ENCODE results near the gene TMPRSS9.

The TMPRSS9 gene

GRCh38 chr19:2371656-2372055 is 11.6 kb downstream of the TMPRSS9 start:
- H3K79me2 ChIP-seq (ENCODE audit: insufficient read depth, low read length): no peaks in the 10 kb centered on the region
- H4K20me1 ChIP-seq (ENCODE audit: insufficient read depth, low read length, poor library complexity, severe bottlenecking): no peaks in the 10 kb centered on the region
- no peaks in the 10 kb centered on the region for H3K4me1 ChIP-seq (ENCODE audit: insufficient read depth, low read length, poor library complexity, severe bottlenecking)
- H3K9ac ChIP-seq (ENCODE audit: low read depth, low read length, poor library complexity, severe bottlenecking): no peak overlapping the region
- TF ChIP-seq, protein P1, sequence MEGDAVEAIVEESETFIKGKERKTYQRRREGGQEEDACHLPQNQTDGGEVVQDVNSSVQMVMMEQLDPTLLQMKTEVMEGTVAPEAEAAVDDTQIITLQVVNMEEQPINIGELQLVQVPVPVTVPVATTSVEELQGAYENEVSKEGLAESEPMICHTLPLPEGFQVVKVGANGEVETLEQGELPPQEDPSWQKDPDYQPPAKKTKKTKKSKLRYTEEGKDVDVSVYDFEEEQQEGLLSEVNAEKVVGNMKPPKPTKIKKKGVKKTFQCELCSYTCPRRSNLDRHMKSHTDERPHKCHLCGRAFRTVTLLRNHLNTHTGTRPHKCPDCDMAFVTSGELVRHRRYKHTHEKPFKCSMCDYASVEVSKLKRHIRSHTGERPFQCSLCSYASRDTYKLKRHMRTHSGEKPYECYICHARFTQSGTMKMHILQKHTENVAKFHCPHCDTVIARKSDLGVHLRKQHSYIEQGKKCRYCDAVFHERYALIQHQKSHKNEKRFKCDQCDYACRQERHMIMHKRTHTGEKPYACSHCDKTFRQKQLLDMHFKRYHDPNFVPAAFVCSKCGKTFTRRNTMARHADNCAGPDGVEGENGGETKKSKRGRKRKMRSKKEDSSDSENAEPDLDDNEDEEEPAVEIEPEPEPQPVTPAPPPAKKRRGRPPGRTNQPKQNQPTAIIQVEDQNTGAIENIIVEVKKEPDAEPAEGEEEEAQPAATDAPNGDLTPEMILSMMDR (conservative IDR thresholded peaks at IDR 0.05; ENCODE audit: low read length): no peak
- no peak for TF ChIP-seq EZH2phosphoT487 (IDR thresholded peaks at IDR 0.05; ENCODE audit: borderline replicate concordance)
- H3K4me3 ChIP-seq (ENCODE audit: low read length, poor library complexity, severe bottlenecking): no peak overlapping the region
- no peaks in the 10 kb centered on the region for H3F3A ChIP-seq (ENCODE audit: low read depth)
- no peaks in the 10 kb centered on the region for H3K36me3 ChIP-seq (ENCODE audit: insufficient read depth, low read length)
- H2AFZ ChIP-seq (ENCODE audit: low read length): no peak overlapping the region
- no peaks in the 10 kb centered on the region for H3K27me3 ChIP-seq (ENCODE audit: insufficient read depth, low read length, poor library complexity, severe bottlenecking)
- H3K9me3 ChIP-seq (ENCODE audit: insufficient read depth, low read depth, low read length): peaks cover 3% of the 10 kb centered on the region; the same call in 1 of the 2 replicates
- no peak overlapping the region for H3K4me2 ChIP-seq (ENCODE audit: low read depth, low read length, poor library complexity, severe bottlenecking)
- H3K9me2 ChIP-seq (replicated peaks; ENCODE audit: low read depth, low read length): no peaks in the 10 kb centered on the region

DNA sequence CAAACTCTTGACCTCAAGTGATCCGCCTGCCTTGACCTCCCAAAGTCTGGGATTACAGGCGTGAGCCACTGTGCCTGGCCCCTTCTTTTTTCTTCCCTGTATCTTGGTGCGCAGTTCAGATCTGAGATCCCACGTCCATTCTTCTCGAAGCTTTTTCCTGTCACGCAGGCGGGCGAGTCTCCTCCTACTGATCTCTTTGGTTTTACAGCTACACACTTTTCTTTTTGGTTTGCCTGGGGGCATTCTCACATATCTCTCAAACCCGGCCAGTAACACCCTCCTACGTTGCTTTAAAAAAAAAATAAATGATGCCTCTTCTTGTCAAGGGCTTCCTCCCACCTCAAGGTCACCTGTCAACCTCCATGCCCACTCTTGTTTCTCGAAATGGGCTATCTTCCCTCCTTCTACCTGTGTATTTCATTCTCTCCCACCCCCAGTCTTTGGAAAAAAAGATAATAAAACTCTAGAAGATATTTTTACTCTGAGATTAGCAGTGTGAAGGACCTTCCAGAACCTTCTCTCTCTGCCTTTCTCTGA is 12.1 kb downstream of the TMPRSS9 start:
- Histone ChIP-seq H4K20me1 (ENCODE audit: insufficient read depth, low read length, poor library complexity, severe bottlenecking) (no peaks in the 10 kb centered on the region), H3K36me3 (ENCODE audit: insufficient read depth, low read length) (no peaks in the 10 kb centered on the region), H3K4me2 (ENCODE audit: low read depth, low read length, poor library complexity, severe bottlenecking) (no peak overlapping the region), H3K9me3 (ENCODE audit: insufficient read depth, low read depth, low read length) (peaks cover 3% of the 10 kb centered on the region; the same call in 1 of the 2 replicates), H3K9me2 (replicated peaks; ENCODE audit: low read depth, low read length) (no peaks in the 10 kb centered on the region), H3K4me3 (ENCODE audit: low read length, poor library complexity, severe bottlenecking) (no peak overlapping the region), H3K27me3 (ENCODE audit: insufficient read depth, low read length, poor library complexity, severe bottlenecking) (no peaks in the 10 kb centered on the region), H3K79me2 (ENCODE audit: insufficient read depth, low read length) (no peaks in the 10 kb centered on the region), H3K9ac (ENCODE audit: low read depth, low read length, poor library complexity, severe bottlenecking) (no peak overlapping the region), H3F3A (ENCODE audit: low read depth) (no peaks in the 10 kb centered on the region), H3K4me1 (ENCODE audit: insufficient read depth, low read length, poor library complexity, severe bottlenecking) (no peaks in the 10 kb centered on the region), H2AFZ (ENCODE audit: low read length) (no peak overlapping the region)
- TF ChIP-seq, protein P1 (conservative IDR thresholded peaks at IDR 0.05; ENCODE audit: low read length): no peak
- TF ChIP-seq EZH2phosphoT487 (IDR thresholded peaks at IDR 0.05; ENCODE audit: borderline replicate concordance): no peak

DNA sequence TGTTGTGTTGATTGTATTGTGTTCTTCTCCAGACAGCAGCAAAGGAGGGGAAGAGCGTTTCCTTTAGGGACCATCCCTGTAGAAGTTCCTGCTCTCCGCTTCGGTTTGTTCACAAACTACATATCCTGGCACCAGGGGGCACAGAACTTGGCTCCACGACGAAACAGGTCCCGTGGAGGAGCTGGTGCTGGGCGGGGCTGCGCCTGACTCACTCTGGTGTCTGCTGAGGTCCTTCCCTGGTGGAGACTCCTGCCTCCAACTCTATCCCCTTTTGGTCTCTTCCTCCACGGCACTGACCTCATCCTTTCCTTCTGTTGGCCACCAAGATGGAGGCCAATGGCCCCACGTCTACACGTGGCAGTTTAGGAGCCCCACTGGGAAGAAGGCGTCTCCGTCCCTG is 14.7 kb downstream of the TMPRSS9 start:
- Histone ChIP-seq H3K79me2 (ENCODE audit: insufficient read depth, low read length) (no peaks in the 10 kb centered on the region), H3F3A (ENCODE audit: low read depth) (no peaks in the 10 kb centered on the region), H3K4me2 (ENCODE audit: low read depth, low read length, poor library complexity, severe bottlenecking) (no peak overlapping the region), H3K4me1 (ENCODE audit: insufficient read depth, low read length, poor library complexity, severe bottlenecking) (no peaks in the 10 kb centered on the region), H4K20me1 (ENCODE audit: insufficient read depth, low read length, poor library complexity, severe bottlenecking) (no peaks in the 10 kb centered on the region), H3K9ac (ENCODE audit: low read depth, low read length, poor library complexity, severe bottlenecking) (no peak overlapping the region), H3K27me3 (ENCODE audit: insufficient read depth, low read length, poor library complexity, severe bottlenecking) (no peaks in the 10 kb centered on the region), H2AFZ (ENCODE audit: low read length) (no peak overlapping the region), H3K36me3 (ENCODE audit: insufficient read depth, low read length) (no peaks in the 10 kb centered on the region), H3K9me3 (ENCODE audit: insufficient read depth, low read depth, low read length) (peaks cover 3% of the 10 kb centered on the region; the same call in 1 of the 2 replicates), H3K4me3 (ENCODE audit: low read length, poor library complexity, severe bottlenecking) (no peak overlapping the region), H3K9me2 (replicated peaks; ENCODE audit: low read depth, low read length) (no peaks in the 10 kb centered on the region)
- no peak for TF ChIP-seq EZH2phosphoT487 (IDR thresholded peaks at IDR 0.05; ENCODE audit: borderline replicate concordance)
- TF ChIP-seq, protein P1 (conservative IDR thresholded peaks at IDR 0.05; ENCODE audit: low read length): no peak
